GM21526 (cell line): Measurements from ENCODE around the gene ERMARD.

ENCODE experiments used
- ATAC-seq: cut with Tn5 transposase; IDR thresholded peaks from one replicate; pipeline ENCODE4 v1.9.1; 2021; ENCODE audit warnings: moderate library complexity; ENCODE audit not compliant: unreplicated experiment, low FRiP score

ERMARD gene

GRCh38 chr6:169800668-169801395 lies 49.4 kb downstream of the ERMARD start:
- no peak for ATAC-seq

- no peak for ATAC-seq
Measured at GRCh38 chr6:169801396-169802160, 50.2 kb downstream of the ERMARD start.

- no peak for ATAC-seq
Measured at GRCh38 chr6:169802790-169803189, 51.4 kb downstream of the ERMARD start.

- peak; percentile 44 for ATAC-seq
Measured at GRCh38 chr6:169803271-169803811, 51.9 kb downstream of the ERMARD start.

GRCh38 chr6:169803816-169804340 lies 52.5 kb downstream of the ERMARD start:
- ATAC-seq = peak; percentile 26

DNA sequence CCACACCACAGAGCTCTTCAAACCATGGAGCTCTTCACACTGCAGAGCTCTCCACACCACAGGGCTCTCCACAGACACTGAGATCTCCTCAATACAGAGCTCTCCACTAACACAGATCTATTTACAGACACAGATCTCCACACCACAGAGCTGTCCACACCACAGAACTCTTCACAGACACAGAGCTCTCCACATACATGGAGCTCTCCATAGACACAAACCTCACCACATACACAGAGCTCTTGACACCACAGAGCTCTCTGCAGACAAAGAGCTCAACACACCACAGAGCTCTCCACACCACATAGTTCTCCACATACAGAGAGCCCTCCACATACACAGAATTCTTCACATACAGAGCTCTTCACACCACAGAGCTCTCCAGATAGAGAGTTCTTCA lies 53.0 kb downstream of the ERMARD start:
- ATAC-seq = peak; percentile 2

- no peak for ATAC-seq
Measured at GRCh38 chr6:169805242-169805838, 53.9 kb downstream of the ERMARD start.

DNA sequence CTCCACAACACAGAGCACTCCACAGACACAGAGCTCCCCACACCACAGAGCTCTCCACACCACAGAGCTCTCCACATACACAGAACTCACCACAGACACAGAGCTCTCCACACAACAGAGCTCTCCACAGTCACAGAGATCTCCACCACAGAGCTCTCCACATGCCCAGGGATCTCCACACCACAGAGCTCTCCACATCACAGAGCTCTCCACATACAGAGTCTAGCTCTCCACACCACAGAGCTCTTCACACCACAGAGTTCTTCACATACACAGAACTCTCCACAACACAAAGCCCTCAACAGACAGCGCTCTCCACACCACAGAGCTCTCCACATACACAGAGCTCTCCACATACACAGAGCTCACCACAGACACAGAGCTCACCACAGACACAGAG lies 55.3 kb downstream of the ERMARD start:
- no peak for ATAC-seq

- ATAC-seq = no peak
Measured at GRCh38 chr6:169807229-169807628, 55.8 kb downstream of the ERMARD start.

DNA sequence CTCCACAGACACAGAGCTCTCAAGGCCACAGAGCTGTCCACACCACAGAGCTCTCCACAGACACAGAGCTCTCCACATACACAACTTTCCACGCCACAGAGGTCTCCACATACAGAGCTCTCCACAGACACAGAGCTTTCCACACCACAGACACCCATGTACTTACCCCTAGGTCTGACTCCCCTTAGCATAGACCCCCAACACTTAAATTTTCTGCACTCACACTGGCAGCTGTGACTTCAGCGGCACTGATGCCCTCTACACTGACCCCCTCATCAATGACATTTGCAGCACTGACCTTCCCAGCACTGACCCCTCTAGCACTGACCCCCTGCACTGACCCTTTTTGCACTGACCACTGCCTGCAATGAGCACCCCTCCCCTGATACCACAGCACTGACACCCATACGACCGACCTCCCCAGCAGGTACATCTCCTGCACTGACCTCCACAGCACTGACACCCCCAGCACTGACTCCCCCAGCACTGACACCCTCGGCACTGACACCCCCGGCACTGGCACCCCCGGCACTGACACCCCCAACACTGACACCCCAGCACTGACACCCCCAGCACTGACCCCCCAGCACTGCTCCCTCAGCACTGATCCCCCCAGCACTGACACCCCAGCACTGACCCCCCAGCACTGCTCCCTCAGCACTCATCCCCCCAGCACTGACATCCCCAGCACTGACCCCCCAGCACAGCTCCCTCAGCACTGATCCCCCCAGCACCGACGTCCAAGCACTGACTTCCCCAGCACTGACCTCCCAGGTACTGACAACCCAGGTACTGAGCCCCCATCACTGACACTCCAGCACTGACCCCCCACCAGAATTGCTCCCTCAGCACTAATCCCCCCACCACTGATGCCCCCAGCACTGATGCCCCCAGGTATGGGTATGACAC lies 56.5 kb downstream of the ERMARD start:
- no peak for ATAC-seq

DNA sequence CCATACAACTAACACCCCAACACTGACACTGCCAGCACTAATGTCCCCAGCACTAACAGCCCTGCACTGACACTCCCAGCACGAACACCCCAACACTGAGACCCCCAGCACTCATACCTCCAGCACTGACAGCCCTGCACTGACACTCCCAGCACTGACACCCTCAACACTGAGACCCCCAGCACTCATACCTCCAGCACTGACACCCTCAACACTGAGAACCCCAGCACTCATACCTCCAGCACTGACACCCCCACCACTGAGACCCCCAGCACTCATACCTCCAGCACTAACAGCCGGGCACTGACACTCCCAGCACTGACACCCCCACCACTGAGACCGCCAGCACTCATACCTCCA lies 57.2 kb downstream of the ERMARD start:
- ATAC-seq = no peak

GRCh38 chr6:169809386-169809785 lies 58.0 kb downstream of the ERMARD start:
- no peak for ATAC-seq

GRCh38 chr6:169810066-169810989 lies 58.9 kb downstream of the ERMARD start:
- ATAC-seq = no peak

GRCh38 chr6:169811072-169811471 lies 59.6 kb downstream of the ERMARD start:
- no peak for ATAC-seq

- no peak for ATAC-seq
Measured at GRCh38 chr6:169811521-169812256, 60.3 kb downstream of the ERMARD start.

GRCh38 chr6:169812257-169812644 lies 60.8 kb downstream of the ERMARD start:
- ATAC-seq = no peak

GRCh38 chr6:169813969-169814368 lies 62.5 kb downstream of the ERMARD start:
- ATAC-seq = no peak

DNA sequence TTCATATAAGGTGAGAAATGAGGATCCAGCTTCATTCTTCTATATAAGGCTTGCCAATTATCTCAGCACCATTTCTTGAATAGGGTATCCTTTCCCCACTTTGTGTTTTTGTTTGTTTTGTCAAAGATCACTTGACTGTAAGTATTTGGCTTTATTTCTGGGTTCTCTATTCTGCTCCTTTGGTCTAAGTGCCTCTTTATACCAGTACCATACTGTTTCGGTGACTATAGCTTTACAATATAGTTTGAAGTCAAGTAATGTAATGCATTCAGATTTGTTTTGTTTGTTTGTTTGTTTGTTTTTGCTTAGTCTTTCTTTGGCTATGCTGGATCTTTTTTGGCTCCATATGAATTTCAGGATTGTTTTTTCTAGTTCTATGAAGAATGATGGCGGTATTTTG lies 64.6 kb downstream of the ERMARD start:
- no peak for ATAC-seq
